Colonic mucosa (tissue), 4 donors: Measurements from ENCODE around the gene PRELP. TPM values are rescaled to one million over a fixed set of nuclear protein-coding genes. Genes with fewer than 3 reads are reported as not detected.

Experiments
- DNase-seq: peaks from one replicate; pipeline ENCODE4 v3.0.0-alpha.2; 2020
- H3K27ac ChIP-seq: fragments of 200-600 bp; one replicate; pipeline ENCODE4 v1.8.0; 2021
- H3K27me3 ChIP-seq: fragments of 200-600 bp; one replicate; pipeline ENCODE4 v1.8.0; 2021
- H3K36me3 ChIP-seq: fragments of 200-600 bp; one replicate; pipeline ENCODE4 v1.8.0; 2021
- H3K4me1 ChIP-seq: fragments of 200-600 bp; one replicate; pipeline ENCODE4 v1.8.0; 2021; ENCODE audit warnings: mild to moderate bottlenecking
- H3K4me3 ChIP-seq: fragments of 200-600 bp; one replicate; pipeline ENCODE4 v1.8.0; 2021
- H3K9ac ChIP-seq, 2 donors: one replicate each; pipeline ENCODE4 v1.7.0; 2013; ENCODE audit warnings: control low read depth in 2 of 2, low read depth in 2 of 2, low read length in 2 of 2
- H3K9me3 ChIP-seq: fragments of 200-600 bp; one replicate; pipeline ENCODE4 v1.8.0; 2021
- intact Hi-C: fragments of 100-400 bp; cut with DNase I; formaldehyde crosslinking; loops from one replicate; pipeline ENCODE4 v1.14.1; 2022
- total RNA-seq, 2 donors: library from RNA; stranded (reverse); fragmentation: NEBNext Ultra II Directional in 1 of 2; extraction: Animal tissue kit (Norgen Biotek cat#: 25700) in 1 of 2; gene quantifications; one replicate each; pipeline ENCODE4 v1.2.1, GENCODE V29; 2021
- TF ChIP-seq, protein P1 (sequence below): fragments of 200-600 bp; IDR thresholded peaks from one replicate; pipeline ENCODE4 v1.8.0; 2022; ENCODE audit warnings: antibody characterized with exemption, mild to moderate bottlenecking
- donor health status: healthy.
- donor health status: DM: no; HTN: no; CAD: no.
- donor health status: DM: no; HTN: no; CAD: no.

PRELP gene
- total RNA-seq, 2 donors from 2014 or later = 2.4 to 9.3 TPM

- Histone ChIP-seq H3K27ac (no peak overlapping the region), H3K36me3 (no peaks in the 10 kb centered on the region), H3K9me3 (no peaks in the 10 kb centered on the region), H3K4me3 (no peak overlapping the region), H3K9ac (no peak overlapping the region), H3K4me1 (no peaks in the 10 kb centered on the region), H3K27me3 (no peaks in the 10 kb centered on the region)
- intact Hi-C loops = no loop called here
- no peak for DNase-seq
- TF ChIP-seq, protein P1, sequence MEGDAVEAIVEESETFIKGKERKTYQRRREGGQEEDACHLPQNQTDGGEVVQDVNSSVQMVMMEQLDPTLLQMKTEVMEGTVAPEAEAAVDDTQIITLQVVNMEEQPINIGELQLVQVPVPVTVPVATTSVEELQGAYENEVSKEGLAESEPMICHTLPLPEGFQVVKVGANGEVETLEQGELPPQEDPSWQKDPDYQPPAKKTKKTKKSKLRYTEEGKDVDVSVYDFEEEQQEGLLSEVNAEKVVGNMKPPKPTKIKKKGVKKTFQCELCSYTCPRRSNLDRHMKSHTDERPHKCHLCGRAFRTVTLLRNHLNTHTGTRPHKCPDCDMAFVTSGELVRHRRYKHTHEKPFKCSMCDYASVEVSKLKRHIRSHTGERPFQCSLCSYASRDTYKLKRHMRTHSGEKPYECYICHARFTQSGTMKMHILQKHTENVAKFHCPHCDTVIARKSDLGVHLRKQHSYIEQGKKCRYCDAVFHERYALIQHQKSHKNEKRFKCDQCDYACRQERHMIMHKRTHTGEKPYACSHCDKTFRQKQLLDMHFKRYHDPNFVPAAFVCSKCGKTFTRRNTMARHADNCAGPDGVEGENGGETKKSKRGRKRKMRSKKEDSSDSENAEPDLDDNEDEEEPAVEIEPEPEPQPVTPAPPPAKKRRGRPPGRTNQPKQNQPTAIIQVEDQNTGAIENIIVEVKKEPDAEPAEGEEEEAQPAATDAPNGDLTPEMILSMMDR = no peak
Observed at GRCh38 chr1:203523667-203524066, 48.1 kb downstream of the PRELP start.

DNA sequence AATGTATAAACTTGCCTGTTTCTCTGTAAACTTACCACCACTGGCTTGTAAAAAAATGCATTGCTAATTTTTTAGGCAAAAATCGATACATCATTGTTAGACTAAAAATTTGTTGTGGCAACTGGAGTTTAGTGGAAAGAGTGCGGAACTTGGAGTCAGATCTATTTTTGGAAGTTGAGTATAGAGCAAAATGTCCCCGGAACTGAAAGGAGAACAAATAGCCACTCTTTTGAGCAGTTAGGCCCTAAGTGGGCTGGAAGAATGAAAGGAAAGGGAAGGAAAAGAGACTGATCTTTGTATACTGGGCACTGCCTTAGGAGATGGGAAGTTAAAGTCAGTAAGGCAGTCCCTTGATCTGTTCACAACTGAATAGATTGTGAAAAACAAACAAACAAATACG lies 48.5 kb downstream of the PRELP start:
- H3K36me3 ChIP-seq = no peaks in the 10 kb centered on the region
- no peak overlapping the region for H3K9ac ChIP-seq
- H3K4me3 ChIP-seq = no peak overlapping the region
- intact Hi-C loops = no loop called here
- H3K27me3 ChIP-seq = no peaks in the 10 kb centered on the region
- TF ChIP-seq, protein P1 = no peak
- no peaks in the 10 kb centered on the region for H3K9me3 ChIP-seq
- H3K27ac ChIP-seq = no peak overlapping the region
- no peak for DNase-seq
- H3K4me1 ChIP-seq = no peaks in the 10 kb centered on the region

DNA sequence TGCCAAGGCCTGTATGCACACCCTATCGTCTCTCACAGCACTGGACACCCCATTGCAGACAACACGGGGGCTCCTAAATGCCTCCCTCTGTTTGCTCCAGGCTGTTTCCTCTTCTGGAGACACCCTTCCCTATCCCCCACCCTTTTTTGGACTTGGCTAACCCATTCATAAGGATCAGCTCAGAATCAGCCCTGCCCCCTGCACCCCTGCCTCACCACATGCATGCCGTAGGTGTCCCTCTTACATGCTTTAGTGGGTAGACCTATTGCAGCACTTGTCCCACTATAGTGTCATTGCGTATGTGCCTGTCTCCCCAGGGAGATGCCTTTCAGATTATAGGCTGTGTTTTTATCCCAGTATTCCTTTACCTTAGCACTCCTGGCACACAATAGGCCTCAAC lies 49.2 kb downstream of the PRELP start:
- H3K9me3 ChIP-seq = no peaks in the 10 kb centered on the region
- no peaks in the 10 kb centered on the region for H3K36me3 ChIP-seq
- intact Hi-C loops = no loop called here
- H3K27me3 ChIP-seq = no peaks in the 10 kb centered on the region
- H3K4me3 ChIP-seq = no peak overlapping the region
- H3K9ac ChIP-seq = no peak overlapping the region
- TF ChIP-seq, protein P1 = no peak
- DNase-seq = no peak
- H3K4me1 ChIP-seq = no peaks in the 10 kb centered on the region
- no peak overlapping the region for H3K27ac ChIP-seq

GRCh38 chr1:203525685-203526084 lies 50.1 kb downstream of the PRELP start:
- DNase-seq = no peak
- TF ChIP-seq, protein P1 = no peak
- intact Hi-C loops = no loop called here
- Histone ChIP-seq H3K9me3 (no peaks in the 10 kb centered on the region), H3K36me3 (no peaks in the 10 kb centered on the region), H3K27ac (no peak overlapping the region), H3K27me3 (no peaks in the 10 kb centered on the region), H3K4me3 (no peak overlapping the region), H3K9ac (no peak overlapping the region), H3K4me1 (no peaks in the 10 kb centered on the region)

DNA sequence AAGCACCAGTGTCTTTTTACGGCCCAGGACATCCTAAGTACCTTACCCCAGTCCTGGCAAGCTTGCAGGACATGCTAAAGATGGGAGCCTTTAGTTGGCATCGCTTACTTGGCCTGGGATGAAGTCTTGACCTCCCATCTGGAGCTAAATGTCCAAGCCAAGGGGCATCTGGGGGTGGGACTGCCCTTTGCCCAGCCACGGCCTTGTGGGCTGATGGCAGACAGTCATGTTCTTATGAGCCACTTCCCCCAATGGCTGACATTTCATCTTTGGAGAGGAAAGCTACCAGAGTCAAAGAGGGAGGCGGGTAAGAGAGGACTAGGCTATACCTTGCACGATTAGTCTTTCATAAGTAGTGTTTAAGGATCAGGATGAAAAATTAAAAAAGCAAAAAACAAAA lies 50.5 kb downstream of the PRELP start:
- no peaks in the 10 kb centered on the region for H3K4me1 ChIP-seq
- H3K4me3 ChIP-seq = no peak overlapping the region
- TF ChIP-seq, protein P1 = no peak
- intact Hi-C loops = no loop called here
- no peaks in the 10 kb centered on the region for H3K9me3 ChIP-seq
- DNase-seq = no peak
- no peak overlapping the region for H3K9ac ChIP-seq
- H3K27ac ChIP-seq = no peak overlapping the region
- no peaks in the 10 kb centered on the region for H3K27me3 ChIP-seq
- no peaks in the 10 kb centered on the region for H3K36me3 ChIP-seq

GRCh38 chr1:203526572-203526971 lies 51.0 kb downstream of the PRELP start:
- H3K4me3 ChIP-seq = no peak overlapping the region
- H3K4me1 ChIP-seq = no peaks in the 10 kb centered on the region
- intact Hi-C loops = no loop called here
- no peak for DNase-seq
- no peaks in the 10 kb centered on the region for H3K9me3 ChIP-seq
- H3K27me3 ChIP-seq = no peaks in the 10 kb centered on the region
- H3K27ac ChIP-seq = no peak overlapping the region
- TF ChIP-seq, protein P1 = no peak
- H3K9ac ChIP-seq = no peak overlapping the region
- no peaks in the 10 kb centered on the region for H3K36me3 ChIP-seq
